Glomerular endothelial cell (primary cell): ENCODE measurements around the gene HAT1. TPM values are rescaled to one million over a fixed set of nuclear protein-coding genes. Genes with fewer than 3 reads are reported as not detected.
"Not testable (repeated sequence)": the region's sequence is repeated elsewhere in the genome, so short reads cannot be mapped to it uniquely, and the experiment has no call there.

Experiments used
- DNase-seq: peaks from one replicate; pipeline ENCODE4 v3.0.0-alpha.2; 2011; ENCODE audit warnings: low read depth, low spot score; ENCODE audit errors: extremely low read depth
- total RNA-seq: library from RNA; depleted of rRNA; stranded (reverse); fragments of >200 nt; gene quantifications from 2 replicates; pipeline ENCODE4 v1.2.3, GENCODE V29; 2015

Gene HAT1, protein sequence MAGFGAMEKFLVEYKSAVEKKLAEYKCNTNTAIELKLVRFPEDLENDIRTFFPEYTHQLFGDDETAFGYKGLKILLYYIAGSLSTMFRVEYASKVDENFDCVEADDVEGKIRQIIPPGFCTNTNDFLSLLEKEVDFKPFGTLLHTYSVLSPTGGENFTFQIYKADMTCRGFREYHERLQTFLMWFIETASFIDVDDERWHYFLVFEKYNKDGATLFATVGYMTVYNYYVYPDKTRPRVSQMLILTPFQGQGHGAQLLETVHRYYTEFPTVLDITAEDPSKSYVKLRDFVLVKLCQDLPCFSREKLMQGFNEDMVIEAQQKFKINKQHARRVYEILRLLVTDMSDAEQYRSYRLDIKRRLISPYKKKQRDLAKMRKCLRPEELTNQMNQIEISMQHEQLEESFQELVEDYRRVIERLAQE
- 31.1 and 37.2 TPM in 2 replicates for total RNA-seq

DNA sequence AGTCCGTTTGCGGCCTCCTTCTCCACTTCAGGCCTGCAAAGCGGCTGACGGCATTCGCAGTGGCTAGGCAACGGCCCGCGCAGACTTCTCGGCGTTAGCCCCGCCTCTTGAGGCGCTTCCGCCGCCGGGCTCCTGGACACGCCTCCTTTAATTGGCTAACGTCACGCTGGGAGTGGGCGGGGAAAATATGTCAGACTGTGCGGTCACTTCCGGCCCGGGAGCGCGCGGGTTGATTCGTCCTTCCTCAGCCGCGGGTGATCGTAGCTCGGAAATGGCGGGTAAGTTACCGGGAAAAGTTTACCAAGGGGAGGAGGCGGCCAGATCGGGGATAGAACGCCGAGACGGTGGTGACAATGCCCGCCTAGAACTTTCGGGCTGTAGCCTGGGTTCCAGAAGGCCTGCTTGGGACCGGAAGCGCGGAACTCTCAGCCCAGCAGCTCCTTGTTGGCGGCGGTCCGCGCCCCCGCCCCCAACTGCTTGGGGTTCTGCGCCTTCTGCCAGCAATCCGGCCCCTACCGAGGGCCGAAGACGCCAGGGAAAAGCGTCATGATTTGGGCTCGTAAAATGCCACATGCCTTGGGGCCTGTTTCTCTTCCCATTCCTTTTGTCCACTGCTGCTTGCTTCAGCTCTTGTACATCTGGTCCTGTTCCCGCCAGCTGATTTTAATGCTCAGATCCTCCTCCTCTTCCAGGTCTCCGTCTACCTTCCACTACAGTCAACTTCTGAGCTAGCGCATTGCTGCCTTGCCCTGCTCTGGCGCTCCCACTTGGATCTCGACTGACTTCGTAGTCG lies at the start of gene HAT1:
Gene HAT1, plus strand, starts transcription at position 232 of the 793 bp plus-strand sequence. Its CDS starts 40 bp downstream, at position 272.
- DNase-seq = peak; percentile 93

DNA sequence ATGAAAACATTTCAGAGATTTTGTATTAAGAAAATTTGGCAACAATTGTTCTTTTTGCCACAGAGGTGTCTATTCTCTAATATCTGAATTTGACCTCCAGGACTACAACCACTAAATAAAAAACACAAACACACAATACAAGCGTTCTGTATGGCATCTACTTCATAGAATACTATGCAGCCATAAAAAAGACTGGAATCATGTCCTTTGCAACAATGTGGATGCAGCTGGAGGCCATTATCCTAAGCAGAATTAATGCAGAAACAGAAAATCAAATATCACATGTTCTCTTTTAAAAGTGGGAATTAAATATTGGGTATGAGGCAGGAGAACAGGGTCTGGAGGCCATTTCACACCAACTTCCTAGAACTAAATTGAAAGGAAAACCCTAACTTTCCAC lies 47.7 kb upstream of the HAT1 start:
- DNase-seq = no peak

DNA sequence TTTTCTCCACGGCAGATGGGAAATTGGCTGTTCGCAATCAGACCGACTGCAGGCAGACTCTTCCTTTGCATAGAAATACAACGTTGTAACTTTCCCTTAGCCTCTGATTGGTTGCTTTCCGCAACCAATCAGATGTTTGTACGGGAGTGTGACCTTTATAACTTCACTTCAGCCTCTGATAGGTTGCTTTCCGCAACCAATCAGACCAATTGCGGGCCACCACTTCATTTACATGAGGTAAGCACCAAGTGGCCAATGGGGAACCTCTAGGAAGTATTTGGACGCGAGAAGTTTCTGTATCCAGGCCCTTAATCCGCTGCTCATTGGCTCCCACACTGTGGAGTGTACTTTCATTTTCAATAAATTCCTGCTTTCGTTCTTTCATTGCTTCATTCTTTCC lies 47.3 kb upstream of the HAT1 start:
- no peak for DNase-seq

DNA sequence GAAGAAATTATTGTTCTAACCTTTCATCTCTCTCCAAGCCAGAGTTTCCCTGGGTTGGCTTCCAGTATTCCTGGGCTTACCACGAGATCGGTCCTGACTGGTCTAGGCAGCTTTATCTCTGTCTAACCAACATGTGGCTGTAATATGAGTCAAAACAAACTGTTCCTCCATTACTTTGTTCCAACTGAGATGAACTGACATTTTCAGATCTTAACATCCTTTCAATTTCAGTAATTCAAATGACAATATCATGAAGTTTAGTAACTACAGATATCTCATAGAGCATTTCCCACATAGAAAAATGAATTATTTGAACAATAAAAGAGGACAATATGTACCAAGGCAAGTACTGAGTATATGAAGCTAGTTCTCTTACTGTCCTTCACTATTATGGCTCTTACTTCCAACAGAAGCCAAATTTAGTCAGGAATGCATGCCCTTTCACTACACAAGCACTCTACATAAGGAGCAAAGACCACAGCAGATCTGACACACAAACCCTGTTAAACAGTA lies 43.7 kb upstream of the HAT1 start:
- DNase-seq = no peak

DNA sequence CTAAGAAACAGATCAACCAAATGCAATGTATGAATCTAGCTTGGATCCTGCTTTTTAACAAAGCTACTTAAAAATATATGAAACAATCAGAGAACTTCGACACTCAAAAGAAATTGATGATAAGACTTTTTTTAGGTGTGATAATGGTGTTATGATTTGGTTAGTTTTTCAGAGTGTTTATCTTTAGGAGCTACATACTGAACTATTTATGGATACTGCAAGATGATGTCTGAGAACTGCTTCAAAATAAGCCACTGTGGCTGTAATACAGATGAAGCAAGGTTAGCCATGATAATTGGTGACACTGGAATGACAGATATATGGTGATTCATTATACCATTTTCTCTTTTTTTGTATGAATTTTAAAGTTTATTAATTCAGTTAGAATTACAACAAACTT lies 42.4 kb upstream of the HAT1 start:
- DNase-seq = no peak

DNA sequence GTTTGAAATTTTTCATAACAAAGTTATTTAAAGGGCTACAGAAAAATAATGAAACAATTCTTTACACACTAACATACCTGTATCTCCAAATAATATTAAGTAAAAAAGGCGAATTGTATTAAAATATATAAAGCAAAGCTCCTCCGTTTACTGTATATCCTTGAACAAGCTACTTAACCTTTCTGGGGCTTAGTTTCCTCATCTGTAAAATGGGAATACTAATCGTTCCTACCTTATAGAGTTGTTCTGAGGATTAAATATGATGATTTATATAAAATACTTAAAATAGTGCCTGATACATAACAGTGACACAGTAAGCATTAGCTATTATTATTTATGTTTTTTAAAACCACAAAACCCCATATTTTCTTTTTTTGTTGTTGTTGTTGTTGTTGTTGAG lies 41.5 kb upstream of the HAT1 start:
- no peak for DNase-seq

DNA sequence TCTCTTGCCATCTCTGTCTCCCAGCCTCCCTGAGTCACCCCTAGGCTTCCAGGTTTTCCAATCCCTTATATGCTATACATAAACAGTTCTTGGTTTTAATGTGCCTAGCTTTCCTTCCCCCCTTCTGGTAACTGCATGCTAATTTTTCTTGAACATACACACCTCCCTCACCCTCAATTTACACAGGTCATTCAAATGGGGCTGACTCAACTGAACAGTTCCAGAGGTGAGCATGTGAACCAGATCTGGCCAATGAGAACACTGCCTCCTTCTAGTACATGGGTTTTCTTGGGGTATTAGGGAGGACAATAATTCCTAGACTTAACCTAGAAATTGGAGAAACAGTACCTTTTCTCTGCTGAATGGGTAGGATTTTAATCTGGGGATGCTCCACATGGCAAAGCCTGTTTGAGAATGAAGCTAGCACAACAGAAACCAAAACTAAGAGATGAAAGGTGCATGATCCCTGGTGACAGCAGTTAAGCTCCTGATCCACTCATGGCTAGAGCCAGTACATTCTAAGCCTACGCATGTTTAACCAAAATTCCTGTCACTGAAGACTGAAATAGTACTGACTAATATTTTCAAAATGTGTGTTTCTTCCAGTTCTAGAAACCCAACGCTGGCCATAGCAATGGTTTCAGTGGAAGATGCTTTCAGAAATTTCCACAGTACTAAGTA lies 40.0 kb upstream of the HAT1 start:
- no peak for DNase-seq

DNA sequence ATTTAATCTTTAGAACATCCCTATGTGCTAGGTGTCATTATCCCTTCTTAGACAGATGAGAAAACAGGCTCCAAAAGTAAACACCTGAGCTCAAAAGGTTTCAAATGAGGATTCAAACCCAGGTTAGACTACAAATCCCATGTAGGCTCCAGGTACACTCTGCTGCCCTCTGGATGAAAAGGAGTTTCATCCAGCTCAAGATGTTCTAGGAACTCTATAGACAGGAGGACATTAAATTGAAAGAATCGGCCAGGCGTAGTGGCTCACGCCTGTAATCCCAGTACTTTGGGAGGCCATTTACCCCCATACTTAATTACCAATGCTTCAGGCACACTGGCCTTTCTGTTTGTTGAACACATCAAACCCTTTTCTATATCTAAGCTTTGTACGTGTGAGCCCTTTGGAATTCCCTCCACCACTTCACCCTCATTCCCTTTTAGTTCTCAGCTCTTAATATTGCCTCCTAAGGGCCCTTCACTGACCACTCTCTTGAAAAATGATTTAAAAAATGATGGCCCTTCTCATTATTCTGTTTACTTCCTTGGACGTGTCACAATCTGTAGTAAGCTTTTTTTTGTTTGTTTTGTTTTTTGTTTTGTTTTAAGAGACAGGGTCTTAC lies 38.9 kb upstream of the HAT1 start:
- DNase-seq = no peak

DNA sequence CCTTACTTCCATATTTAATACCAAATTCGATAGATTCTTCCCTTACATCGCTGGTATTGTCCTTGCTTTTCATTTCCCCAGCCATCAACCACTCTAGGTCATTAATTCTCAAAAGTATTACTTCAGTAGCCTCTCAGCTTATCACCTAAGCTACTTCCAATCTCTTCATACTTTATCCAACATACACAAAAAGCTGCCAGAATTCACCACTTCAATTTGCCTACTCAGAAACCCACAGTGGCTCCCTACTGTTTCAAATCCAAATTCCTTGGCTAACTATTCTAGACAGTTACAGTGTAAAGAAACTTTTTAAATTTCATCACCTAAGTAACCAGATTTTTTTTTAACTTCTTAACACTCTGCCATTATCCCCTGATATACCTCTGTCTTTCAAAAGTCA lies 32.9 kb upstream of the HAT1 start:
- no peak for DNase-seq

DNA sequence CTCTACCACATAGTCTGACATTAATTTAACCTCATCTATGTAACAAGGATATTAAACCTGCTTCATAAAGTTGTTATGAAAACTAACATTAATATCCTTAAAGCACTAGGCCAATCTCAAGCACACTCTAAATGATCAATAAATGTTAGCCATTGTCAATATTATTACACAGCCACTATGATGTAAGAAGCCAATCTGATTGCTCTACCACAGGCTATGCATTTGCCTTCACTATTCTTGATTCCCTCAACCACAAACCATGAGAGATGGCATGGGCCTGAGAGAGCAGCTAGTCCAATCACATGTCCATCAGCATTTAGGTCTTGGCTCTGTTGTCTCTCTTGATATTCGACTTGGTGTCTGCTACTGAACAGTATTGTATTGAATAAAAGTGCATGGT lies 32.5 kb upstream of the HAT1 start:
- no peak for DNase-seq

DNA sequence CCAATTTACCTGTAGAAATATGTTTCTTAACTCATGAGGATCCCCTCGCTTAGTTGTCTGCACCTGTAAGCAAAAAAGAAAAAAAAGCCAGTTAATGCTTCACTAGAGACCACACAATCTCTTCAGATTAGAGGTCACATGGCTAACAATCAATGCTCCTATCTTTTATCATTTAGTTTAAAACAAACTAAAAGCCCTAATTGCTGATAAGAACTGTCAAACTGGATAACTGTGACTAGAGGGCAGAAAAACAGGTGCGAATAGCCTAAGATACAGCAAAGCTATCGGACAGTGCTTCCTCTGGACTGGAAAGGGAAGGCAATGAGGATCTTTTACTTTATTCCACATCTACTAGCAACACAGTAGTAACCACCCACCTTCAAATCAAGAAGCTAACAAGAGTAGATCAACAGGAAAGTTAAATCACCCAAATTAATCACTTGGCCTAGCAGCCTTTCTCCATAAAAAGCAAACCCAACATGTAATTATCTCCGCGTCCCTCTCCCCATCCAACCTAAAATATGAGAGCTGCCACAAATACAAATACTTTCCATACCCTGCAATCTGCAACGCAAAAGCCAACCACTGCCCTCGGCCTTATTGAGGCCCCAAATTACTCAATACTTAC lies 29.0 kb upstream of the HAT1 start:
- no peak for DNase-seq

DNA sequence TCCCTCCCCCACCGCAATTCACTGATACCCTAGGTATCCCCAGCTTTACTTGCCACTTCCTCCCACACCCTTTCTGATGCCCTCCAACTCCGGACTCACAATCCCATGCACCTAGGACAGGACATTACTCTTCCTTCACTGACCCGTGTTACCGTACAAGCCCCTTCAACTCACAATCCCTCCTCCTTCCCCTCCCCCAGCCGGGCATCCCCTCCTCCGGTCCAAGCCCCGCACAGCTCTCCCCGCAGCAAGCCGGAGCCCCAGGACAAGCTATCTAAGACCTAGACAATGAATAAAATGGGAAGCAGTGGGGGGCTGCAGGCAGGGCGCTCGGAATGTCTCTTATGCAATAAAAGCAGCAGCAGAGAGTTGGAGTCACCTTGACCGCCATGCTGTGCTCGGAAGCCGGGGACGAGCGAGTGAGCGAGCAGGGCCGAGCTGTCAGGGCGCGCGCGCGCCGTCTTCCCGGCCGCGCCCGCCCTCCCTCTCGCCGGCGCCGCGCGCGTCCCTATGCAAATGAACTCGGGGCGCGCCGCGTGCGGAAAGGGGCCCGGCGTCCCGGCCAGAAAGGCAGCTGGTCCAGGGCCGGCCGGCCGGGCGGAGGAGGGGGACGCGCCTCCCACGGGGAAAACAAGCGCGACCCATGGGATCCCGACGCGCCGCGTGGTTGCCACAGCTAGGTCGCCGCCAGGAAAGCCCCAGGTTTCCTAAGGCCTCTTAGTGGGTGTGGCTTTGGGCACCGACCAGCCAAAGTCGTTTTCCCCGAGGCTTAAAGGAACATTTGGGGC lies 28.2 kb upstream of the HAT1 start, which contains the start of gene SLC25A12:
Gene SLC25A12, minus strand, starts transcription at position 421 of the 788 bp plus-strand sequence. Its CDS starts 30 bp downstream, at position 391.
- no peak for DNase-seq

DNA sequence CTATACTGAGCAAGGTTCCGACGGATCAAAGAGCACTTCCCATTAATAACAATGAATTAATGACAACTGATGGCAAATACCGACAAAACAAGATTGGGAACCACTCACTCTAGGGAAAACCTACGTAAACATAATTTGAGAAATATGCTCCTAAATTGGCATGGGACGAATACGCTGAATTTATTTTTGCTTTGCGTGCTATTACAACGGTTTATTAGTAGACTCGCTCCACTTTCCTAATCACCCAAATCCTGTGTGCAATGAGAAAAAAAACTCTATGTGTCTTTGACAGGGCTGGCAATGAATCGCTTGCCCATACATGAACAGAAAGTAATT lies 27.7 kb upstream of the HAT1 start:
- no peak for DNase-seq

DNA sequence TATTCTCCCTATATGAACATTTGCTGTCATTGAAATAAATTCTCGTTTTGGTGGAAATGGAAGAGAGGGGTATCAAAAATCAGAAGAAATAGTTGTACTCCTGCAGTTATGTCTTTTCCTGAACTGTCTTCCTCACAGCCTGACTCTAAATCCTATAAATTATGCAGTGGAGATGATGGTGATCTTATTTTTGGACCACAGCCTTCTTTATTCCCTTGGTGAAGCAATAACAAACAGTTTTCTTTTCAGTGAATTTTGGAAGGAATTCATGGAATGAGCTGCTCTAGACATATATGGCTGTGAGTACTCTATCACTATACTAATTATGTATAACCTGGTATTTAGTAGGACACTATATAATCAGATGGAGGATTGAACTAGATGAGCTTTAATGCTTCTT lies 26.5 kb upstream of the HAT1 start:
- DNase-seq = no peak

DNA sequence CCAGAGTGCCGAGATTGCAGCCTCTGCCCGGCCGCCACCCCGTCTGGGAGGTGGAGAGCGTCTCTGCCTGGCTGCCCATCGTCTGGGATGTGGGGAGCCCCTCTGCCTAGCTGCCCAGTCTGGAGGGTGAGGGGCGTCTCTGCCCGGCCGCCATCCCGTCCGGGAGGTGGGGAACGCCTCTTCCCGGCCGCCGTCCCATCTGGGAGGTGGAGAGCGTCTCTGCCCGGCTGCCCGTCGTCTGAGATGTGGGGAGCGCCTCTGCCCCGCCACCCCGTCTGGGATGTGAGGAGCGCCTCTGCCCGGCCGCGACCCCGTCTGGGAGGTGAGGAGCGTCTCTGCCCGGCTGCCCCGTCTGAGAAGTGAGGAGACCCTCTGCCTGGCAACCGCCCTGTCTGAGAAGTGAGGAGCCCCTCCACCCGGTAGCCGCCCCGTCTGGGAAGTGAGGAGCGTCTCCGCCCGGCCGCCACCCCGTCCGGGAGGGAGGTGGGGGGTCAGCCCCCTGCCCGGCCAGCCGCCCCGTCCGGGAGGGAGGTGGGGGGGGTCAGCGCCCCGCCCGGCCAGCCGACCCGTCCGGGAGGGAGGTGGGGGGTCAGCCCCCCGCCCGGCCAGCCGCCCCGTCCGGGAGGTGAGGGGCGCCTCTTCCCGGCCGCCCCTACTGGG lies 22.5 kb upstream of the HAT1 start:
- DNase-seq = not testable (repeated sequence)

DNA sequence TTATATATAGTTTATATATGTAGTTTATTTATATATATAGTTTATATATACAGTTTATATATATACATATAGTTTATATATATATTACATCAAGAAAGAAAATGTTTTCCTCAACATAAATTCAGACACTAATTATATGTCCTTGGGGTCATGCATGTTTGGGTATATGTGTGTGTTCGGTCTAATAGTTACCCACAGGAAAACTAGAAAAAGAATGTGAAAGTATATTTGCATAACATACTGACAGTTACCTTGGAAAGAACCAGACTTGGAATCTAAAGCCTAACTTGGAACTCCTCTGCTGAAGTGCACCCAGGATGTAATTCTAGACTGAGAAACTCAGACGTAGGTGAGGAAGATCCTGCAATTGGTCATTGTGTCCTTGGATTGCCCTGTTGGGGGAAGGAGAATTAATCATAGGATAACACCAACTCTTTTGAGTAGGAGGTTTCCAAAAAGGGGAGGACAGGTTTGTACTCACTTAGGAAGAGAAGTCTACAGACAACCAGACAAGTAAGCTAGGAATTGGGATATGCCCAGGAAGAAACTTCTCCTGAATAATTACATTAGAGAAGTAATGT lies 19.3 kb upstream of the HAT1 start:
- no peak for DNase-seq

DNA sequence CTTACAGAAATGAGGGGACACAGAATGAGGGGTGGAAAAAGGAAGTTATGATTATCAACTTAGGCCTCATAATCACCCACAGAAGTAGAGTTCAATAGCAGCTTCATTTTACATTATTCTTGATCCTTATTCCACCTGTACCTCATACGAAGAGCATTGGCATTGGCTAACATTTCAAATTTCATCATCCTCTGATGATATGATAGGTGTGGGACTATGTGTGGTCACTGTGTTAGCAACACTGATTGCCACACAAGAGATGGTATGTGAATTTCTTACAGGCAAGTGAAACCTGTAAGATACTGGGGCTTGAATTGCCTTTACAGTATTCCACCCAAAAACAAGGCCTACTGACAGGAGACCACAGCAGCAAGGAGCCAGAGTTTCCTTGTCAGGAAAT lies 14.0 kb upstream of the HAT1 start:
- no peak for DNase-seq

DNA sequence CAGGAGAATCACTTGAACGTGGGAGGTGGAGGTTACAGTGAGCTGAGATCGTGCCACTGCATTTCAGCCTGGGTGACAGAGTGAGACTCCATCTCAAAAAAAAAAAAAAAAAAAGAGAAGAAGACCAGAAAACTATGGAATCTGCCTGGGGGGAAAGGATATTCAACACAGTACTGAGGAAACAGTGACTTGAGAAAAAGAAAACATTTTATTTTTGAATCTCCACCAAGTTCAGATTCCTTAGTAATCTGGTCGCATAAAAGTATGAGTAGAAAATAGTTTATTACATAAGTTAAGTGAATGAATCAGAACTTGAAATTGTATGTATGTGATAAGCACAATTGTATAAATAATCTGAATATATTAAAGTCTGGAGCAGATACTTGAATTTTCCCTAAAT lies 13.0 kb upstream of the HAT1 start:
- DNase-seq = no peak

DNA sequence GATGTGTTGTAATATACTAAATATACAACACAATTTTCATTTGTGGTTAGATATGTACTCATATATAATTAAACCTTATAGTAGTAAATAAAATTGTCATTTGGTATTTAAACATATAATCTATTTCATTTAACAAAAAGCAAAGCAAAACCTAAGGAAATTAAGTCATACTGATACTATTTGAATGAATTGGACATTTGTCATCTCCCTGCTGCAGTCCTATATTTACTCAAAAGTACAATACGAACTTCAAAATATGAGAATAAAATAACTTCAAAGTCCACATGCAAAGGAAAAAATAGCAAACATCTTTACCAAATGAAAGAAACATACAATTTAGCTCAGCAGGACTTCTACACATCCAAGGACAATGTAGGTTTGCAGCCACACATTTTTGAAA lies 11.8 kb upstream of the HAT1 start:
- DNase-seq = no peak
